IPS-18a (cell line): ENCODE results near the gene STAT5A.
A peak's percentile ranks its signal among the peaks of the same experiment; 100 is the strongest.

Source experiments
- H3K27ac ChIP-seq: one replicate; pipeline ENCODE4 v1.5.1; 2013; ENCODE audit warnings: low read length
- H3K27me3 ChIP-seq: one replicate; pipeline ENCODE4 v1.6.1; 2013; ENCODE audit warnings: mild to moderate bottlenecking, low read length; ENCODE audit not compliant: control insufficient read depth, insufficient read depth
- H3K36me3 ChIP-seq: one replicate; pipeline ENCODE4 v1.6.1; 2013; ENCODE audit warnings: low read depth, low read length; ENCODE audit not compliant: control insufficient read depth
- H3K4me1 ChIP-seq: one replicate; pipeline ENCODE4 v1.6.1; 2013; ENCODE audit warnings: low read depth, low read length; ENCODE audit not compliant: control insufficient read depth
- H3K4me3 ChIP-seq: one replicate; pipeline ENCODE4 v1.5.1; 2013; ENCODE audit warnings: low read length
- H3K9ac ChIP-seq: one replicate; pipeline ENCODE4 v1.6.1; 2013; ENCODE audit warnings: mild to moderate bottlenecking, low read length, moderate library complexity
- H3K9me3 ChIP-seq: one replicate; pipeline ENCODE4 v1.6.1; 2013; ENCODE audit warnings: low read depth, low read length; ENCODE audit not compliant: control insufficient read depth

STAT5A gene

DNA sequence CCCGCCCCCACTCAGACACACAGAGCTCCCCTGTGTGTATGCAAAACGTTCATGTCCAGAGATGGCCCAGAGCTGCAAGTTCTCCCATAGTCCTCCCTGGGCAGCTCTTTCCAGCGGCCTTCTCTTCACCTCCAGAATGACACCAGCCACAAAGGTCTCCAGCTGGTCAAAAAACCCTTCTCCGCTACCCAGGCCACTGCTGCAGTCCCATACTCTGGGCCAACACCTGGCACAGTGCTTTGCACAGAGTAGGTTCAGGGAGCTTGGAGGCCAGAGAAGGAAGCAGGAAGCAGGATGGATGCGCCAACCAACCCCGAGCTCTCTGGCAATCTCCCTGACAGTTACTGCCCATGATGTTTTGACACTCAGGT is 11.0 kb upstream of the STAT5A start:
- no peaks in the 10 kb centered on the region for H3K36me3 ChIP-seq
- H3K9me3 ChIP-seq, result no peaks in the 10 kb centered on the region
- no peak overlapping the region for H3K9ac ChIP-seq
- no peaks in the 10 kb centered on the region for H3K27me3 ChIP-seq
- H3K27ac ChIP-seq, result no peak overlapping the region
- peaks cover 26% of the 10 kb centered on the region for H3K4me1 ChIP-seq
- H3K4me3 ChIP-seq, result no peak overlapping the region

DNA sequence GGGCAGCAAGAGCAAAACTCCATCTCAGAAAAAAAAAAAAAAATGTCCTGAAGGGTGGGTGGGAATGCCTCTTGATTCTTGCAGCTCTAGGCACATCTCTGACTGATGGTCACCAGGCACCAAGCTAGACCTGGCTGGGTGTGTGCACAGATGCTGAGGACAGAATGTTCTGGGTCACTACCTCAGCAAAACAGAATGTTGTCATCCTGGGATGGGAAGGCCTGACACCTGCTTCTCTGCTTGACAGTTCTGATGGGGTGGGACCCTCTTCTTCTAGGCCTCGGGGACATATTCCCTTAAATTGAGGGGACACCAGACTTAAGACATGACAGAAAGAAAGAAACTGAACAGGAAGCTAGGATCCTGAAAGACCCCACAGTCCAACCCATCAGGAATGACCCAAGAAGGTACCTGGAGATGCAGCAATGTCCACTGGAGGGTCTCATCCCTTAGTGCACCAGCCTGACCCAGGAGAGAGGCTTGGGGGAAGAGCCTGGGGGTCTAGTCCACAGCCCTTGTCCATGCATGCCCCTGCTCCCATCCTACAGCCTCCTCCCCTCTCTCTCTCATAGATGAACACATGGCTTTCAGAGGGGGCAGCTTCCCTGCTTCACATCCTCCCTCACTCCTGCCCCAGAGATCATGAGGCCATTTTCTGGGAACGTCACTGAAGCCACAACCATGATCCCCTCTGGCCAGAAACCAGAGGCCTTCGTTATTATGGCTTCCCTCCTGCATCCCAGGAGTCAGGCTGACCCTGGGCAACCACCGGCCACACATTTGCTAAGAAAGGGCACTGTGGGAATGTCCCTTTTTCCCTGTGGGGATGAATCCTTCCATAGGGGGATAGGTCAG is 8.3 kb upstream of the STAT5A start:
- peaks cover 3% of the 10 kb centered on the region for H3K4me1 ChIP-seq
- no peak overlapping the region for H3K4me3 ChIP-seq
- no peaks in the 10 kb centered on the region for H3K9me3 ChIP-seq
- H3K36me3 ChIP-seq, result no peaks in the 10 kb centered on the region
- no peak overlapping the region for H3K9ac ChIP-seq
- H3K27ac ChIP-seq, result no peak overlapping the region
- H3K27me3 ChIP-seq, result no peaks in the 10 kb centered on the region

DNA sequence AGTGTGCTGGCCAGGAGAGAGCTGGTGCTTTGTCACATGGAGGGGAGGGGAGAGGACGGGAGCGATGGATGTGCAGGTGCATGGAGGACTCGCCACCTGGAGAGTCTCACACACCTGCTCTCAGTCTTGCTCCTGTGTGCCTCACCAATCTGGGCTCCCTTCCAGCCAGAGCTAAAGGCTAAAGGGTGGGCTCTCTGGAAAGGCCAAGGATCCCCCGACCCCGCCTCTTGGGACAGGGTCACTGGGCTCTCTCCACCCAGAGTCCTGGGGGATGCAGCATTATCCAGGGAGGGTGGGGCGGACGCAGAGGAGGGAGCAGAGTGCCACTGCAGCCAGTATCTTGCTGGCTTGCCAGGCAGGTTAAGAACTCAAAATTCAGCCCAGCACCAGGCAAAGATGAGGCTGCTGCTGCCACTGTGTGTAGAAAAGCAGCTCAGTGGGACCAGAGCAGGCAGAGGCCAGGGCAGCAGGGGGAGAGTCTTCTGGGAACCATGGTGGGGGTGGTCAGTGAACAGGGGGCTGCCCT is 6.7 kb upstream of the STAT5A start:
- Histone ChIP-seq H3K36me3 (no peaks in the 10 kb centered on the region), H3K4me3 (no peak overlapping the region), H3K27ac (no peak overlapping the region), H3K9ac (no peak overlapping the region), H3K4me1 (peaks cover 3% of the 10 kb centered on the region), H3K9me3 (no peaks in the 10 kb centered on the region), H3K27me3 (no peaks in the 10 kb centered on the region)

DNA sequence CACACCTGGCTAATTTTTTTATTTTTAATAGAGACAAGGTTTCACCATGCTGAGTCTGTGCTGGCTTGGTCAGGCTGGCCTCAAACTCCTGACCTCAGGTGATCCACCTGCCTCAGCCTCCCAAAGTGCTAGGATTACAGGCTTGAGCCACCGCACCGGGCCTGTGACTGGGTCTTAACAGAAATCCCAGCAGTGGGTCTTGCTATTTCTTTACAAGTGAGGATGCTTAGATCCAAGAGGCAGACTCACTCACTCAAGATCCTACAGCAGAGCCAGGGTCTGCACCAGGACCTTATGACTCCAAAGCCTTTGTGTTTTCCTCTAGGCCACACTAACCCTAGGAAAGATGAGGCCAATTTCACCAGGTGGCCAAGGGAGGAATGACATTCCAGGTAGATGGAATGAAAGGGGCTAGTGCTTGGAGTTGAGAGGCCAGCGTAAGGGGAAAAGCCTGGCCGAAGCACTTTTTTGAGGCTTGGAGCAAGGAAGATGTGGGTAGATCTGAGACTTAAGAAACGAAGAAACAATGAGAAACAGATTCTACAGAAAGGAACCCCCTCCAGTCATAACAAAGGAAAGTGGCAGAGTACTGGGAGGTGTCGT is 5.7 kb upstream of the STAT5A start:
- Histone ChIP-seq H3K27me3 (peaks cover 9% of the 10 kb centered on the region), H3K9me3 (no peaks in the 10 kb centered on the region), H3K4me1 (peaks cover 6% of the 10 kb centered on the region), H3K27ac (no peak overlapping the region), H3K36me3 (no peaks in the 10 kb centered on the region), H3K9ac (no peak overlapping the region), H3K4me3 (no peak overlapping the region)

DNA sequence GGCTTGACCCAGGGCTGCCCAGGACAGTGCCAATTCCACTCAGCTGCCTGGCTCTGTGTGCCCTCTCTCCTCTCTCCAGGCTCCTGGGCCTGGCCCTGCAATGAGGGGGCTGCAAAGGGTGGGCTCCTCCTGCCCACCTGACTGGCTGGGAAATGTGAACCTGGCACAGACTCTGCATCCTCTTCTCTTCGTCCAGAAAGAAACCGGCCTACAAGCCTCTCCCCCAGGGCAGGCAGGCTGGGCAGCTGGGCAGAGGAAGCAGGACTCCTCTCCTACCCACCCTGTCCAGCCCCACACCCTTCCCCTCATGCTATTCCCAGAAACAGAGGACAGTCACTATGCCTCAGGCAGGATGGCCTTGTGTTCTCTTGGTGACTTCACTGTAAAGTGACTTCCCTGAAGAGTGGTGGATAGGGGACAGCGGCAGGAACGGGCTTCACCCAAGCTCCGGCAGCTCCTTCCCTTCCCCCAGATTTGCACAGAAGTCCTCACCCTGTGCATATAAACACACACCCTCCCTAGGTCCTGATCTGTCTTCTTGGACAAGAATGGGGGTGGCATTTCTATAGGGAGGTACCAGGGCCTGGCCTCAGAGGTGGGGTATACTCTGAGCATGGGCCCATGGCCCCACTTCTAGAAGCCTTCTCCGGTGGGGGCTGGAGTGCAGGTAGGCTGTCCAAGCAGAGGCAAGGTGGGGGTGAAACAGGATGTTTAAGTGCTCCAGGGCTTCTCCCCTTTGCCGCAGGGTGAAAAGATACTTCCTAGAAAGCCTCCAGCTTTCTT is 4.9 kb upstream of the STAT5A start:
- H3K4me1 ChIP-seq, result peaks cover 9% of the 10 kb centered on the region
- no peak overlapping the region for H3K4me3 ChIP-seq
- peaks cover 17% of the 10 kb centered on the region for H3K27me3 ChIP-seq
- H3K9me3 ChIP-seq, result no peaks in the 10 kb centered on the region
- H3K36me3 ChIP-seq, result no peaks in the 10 kb centered on the region
- no peak overlapping the region for H3K27ac ChIP-seq
- H3K9ac ChIP-seq, result no peak overlapping the region

DNA sequence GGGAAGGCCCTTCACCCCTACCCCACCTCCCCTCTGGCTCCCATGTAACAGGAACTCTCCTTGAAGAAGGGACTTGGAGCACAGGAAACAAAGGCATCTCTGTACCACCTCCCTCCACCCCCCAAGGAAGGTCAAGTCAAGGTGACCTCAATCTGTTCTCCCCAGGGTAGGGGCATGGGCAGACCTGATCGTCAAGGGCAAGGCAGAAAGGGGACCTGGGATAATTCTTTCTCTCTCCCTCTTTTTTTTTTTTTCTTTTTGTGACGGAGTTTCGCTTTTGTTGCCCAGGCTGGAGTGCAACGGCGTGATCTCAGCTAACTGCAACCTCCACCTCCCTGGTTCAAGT is 4.3 kb upstream of the STAT5A start:
- no peak overlapping the region for H3K27ac ChIP-seq
- no peak overlapping the region for H3K9ac ChIP-seq
- H3K27me3 ChIP-seq, result peaks cover 23% of the 10 kb centered on the region
- no peaks in the 10 kb centered on the region for H3K36me3 ChIP-seq
- H3K4me1 ChIP-seq, result peaks cover 9% of the 10 kb centered on the region
- H3K9me3 ChIP-seq, result no peaks in the 10 kb centered on the region
- no peak overlapping the region for H3K4me3 ChIP-seq

DNA sequence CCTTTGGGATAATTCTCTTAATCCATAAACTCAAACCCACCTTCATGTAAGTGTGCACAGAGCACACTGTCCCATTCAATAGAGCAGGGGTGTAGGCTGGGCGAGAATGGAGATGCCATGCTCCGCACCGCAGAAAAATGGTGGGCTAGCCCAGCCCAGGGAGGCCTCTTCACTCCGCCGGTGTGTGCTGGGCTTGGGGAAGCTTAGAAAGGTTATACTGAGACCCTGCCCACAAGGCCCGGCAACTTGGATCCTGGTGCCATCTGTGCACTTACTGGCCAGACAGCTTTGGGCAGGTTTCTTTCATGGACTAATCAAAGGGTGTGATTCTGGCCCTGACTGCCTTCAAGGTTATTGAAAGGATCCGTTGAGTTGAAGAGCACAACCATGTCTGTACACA is 3.7 kb upstream of the STAT5A start:
- H3K27ac ChIP-seq, result no peak overlapping the region
- H3K27me3 ChIP-seq, result peaks cover 29% of the 10 kb centered on the region
- peaks cover 9% of the 10 kb centered on the region for H3K4me1 ChIP-seq
- no peaks in the 10 kb centered on the region for H3K36me3 ChIP-seq
- no peaks in the 10 kb centered on the region for H3K9me3 ChIP-seq
- no peak overlapping the region for H3K9ac ChIP-seq
- H3K4me3 ChIP-seq, result no peak overlapping the region

DNA sequence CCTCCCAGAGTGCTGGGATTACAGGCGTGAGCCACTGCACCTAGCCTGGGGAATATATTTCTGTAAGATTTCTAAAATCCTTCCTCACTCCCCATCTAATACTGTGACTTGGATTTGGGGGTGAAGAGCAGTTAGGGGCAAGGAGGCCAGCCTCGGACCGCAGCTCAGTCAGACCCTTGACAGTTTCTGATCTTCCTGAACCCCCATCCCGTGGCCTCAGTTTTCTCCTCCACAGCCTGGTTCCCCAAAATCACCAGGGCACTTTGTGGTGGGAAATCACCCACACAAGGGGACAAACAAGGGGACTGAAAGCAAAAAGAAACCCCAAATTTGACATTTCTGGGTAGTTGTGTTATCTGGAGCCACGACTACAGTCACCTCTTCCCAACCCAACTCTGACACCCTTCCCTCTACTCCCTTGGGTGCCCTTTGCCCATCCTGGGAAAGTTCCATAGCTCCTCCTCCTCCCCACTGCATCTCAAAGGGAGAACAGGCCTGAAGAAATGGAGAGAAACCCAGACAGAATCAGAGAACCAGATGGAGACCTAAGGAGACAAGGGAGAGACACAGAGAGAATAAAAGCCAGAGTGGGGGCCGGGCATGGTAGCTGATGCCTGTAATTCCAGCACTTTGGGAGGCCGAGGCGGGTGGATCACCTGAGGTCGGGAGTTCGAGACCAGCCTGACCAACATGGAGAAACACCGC is 2.8 kb upstream of the STAT5A start:
- peaks cover 38% of the 10 kb centered on the region for H3K27me3 ChIP-seq
- no peak overlapping the region for H3K4me3 ChIP-seq
- H3K9me3 ChIP-seq, result no peaks in the 10 kb centered on the region
- peaks cover 9% of the 10 kb centered on the region for H3K4me1 ChIP-seq
- no peak overlapping the region for H3K9ac ChIP-seq
- H3K27ac ChIP-seq, result no peak overlapping the region
- H3K36me3 ChIP-seq, result no peaks in the 10 kb centered on the region

DNA sequence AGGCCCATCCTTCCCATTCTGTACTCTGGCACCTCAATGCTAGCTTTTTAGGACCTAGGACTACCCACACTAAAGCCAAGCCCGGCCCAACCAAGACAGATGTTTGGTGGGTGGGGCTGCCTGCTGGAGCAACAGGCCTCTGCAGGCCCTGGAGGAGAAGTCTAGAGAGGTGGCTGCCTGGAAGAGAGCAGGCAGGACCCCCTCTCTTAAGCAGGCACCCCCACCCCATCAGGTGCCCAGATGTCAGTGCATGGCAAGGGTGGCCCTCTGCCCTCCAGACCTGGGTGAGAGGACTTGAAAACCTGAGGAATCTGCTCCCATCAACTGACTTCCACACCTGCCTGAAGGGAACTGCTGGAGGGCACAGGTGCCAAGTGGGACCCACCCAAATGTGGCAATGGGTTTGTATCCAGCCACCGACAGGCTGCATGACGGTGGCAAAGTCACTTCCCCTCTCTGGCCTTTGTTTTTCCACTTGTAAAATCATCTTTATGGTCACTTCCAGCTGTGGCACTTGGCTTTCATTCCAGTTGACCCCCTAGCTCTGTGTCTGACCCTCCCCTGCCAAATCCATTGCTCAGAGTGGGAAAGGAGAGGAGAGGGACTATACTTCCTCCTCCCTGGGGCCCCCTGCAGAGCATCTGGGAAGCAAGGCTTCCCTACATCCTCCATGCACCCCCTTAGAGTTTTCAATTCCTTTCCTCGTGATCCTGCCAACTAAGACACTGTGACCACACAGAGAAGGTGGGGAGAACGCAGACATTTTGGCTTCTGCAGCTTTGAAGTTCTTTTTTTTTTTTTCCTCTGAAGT is 1.7 kb upstream of the STAT5A start:
- Histone ChIP-seq H3K36me3 (no peaks in the 10 kb centered on the region), H3K27me3 (peaks cover 38% of the 10 kb centered on the region), H3K27ac (no peak overlapping the region), H3K9ac (no peak overlapping the region), H3K4me1 (peaks cover 9% of the 10 kb centered on the region), H3K9me3 (no peaks in the 10 kb centered on the region), H3K4me3 (no peak overlapping the region)

DNA sequence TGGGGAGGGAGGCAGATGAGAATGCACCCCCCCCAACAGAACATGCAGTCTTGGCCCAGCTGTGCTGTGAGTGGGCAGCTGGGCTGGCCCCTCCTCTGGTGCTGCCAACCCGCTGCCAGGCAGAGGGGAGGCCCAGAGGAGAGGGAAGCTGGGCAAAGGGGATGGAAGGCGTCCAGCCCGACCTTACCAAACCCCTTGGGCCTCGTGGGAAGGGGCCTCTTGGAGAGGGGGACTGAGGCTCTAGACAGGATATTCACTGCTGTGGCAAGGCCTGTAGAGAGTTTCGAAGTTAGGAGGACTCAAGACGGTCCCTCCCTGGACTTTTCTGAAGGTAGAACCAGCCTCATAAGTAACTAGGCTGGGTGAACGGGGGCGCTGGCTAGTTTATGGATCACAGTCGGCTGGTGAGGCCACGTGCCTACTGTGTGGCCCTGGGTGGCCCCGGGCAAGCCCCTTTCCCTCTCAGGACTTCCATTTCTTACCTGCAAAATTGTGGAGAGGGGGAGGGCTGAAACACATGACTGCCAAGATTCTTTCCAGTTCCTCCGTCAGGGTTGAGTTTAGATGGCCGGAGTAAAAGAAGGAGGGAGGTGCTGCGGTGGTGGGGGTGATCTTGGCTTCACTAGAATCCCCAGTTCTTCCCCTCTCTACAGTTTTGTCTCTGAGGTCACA is 857 bp upstream of the STAT5A start:
- Histone ChIP-seq H3K36me3 (no peaks in the 10 kb centered on the region), H3K27me3 (peaks cover 38% of the 10 kb centered on the region), H3K9me3 (no peaks in the 10 kb centered on the region), H3K9ac (no peak overlapping the region), H3K27ac (no peak overlapping the region), H3K4me1 (peaks cover 9% of the 10 kb centered on the region), H3K4me3 (peak overlapping the region; percentile 55)
